GM19395 (cell line): ENCODE results near the gene SPATA13.

Experiments used
- ATAC-seq: cut with Tn5 transposase; IDR thresholded peaks from one replicate; pipeline ENCODE4 v1.9.1; 2021; ENCODE audit warnings: mild to moderate bottlenecking, moderate library complexity; ENCODE audit not compliant: unreplicated experiment

The SPATA13 gene

DNA sequence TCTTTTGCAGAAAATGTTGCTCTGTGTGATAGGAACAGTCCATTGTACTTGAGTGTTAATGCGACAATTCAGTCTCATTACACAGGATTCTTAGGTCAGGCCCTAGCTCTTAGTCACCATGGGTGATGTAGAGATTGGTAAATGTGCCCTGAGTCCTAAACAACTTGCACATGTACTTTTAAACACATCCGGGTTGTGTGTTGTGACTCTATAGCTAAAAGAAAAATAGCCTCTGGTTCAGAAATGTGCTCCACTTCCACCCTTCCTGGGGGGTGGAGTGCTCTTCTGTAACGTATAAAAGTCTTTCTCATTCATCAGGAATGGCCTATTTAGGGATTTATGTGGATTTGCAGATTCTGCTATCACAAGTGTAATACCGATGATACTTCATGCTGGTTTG lies 5.2 kb downstream of the SPATA13 start:
- ATAC-seq, result no peak

GRCh38 chr13:24166561-24166960 lies 6.0 kb downstream of the SPATA13 start:
- no peak for ATAC-seq

DNA sequence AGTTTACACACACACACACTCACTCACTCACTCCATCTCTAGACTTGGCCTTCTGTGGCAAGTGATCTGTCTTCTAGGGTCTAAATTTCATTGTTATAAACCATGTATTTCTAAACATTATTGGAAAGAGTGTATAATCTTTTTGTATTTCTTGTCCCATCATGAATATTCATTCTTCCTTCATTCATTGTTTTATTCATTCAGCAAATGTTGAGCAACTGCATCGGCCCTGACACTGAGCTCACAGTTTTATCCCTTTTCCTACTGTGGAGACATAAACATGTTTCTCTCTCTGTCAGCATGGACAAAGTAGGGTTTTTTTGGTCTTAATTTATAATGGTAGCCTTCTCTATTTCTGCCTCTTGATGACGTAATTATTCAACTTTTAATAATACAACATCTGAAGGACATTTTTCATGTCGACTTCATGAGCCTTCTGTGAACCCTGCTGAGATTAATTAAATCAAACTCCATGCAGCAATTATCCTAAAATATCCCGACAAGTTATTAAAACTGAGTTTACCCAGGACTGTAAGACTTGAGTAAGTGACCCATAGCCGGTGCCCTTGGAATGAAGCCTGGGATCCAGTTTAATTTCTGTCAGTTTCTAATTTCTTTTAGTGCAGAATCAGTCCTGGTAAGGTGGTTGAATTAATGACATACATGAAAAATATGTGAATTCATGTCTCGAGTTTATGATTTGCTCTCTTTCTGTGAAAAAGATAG lies 7.3 kb downstream of the SPATA13 start:
- no peak for ATAC-seq

GRCh38 chr13:24168392-24168750 lies 7.9 kb downstream of the SPATA13 start:
- no peak for ATAC-seq

GRCh38 chr13:24168979-24169378 lies 8.5 kb downstream of the SPATA13 start:
- no peak for ATAC-seq

DNA sequence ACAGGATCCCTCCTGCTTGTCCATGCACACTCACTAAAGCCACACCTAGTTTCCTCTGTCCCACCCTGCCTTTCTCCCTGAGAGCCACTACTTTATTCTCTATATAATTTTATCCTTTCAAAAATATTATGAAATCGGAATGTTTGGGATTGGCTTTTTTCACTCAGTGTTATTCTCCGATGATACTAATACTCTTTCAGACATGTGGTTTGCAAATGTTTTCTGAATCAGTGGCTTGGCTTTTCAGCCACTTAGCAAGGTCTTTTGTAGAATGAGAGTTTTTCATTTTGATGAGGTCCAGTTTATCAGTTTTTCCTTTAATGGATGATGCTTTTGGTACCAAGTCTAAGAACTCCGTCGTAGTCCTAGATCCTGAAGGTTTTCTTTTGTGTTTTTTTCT lies 11.6 kb downstream of the SPATA13 start:
- no peak for ATAC-seq

DNA sequence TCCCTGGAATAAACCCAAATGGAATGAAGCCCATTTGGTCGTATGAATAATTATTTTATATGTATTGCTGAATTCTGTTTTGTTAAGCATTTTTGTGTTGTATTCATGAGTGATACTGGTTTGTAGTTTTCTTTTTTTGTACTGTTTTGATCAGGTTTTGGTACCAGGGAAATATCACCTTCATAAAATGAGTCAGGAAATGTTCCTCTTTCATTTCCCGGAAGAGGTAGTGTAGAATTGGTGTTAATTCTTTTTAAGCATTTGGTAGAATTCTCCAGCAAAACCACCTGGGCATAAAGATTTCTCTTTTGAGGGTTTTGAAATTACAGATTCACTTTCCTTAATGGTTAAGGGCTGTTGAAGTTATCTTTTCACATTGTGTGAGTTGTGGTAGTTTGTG lies 13.3 kb downstream of the SPATA13 start:
- no peak for ATAC-seq

- ATAC-seq, result no peak
Measured at GRCh38 chr13:24175847-24176246, 15.3 kb downstream of the SPATA13 start.

GRCh38 chr13:24176351-24177101 lies 16.0 kb downstream of the SPATA13 start:
- ATAC-seq, result no peak

GRCh38 chr13:24178847-24179485 lies 18.4 kb downstream of the SPATA13 start:
- ATAC-seq, result no peak

DNA sequence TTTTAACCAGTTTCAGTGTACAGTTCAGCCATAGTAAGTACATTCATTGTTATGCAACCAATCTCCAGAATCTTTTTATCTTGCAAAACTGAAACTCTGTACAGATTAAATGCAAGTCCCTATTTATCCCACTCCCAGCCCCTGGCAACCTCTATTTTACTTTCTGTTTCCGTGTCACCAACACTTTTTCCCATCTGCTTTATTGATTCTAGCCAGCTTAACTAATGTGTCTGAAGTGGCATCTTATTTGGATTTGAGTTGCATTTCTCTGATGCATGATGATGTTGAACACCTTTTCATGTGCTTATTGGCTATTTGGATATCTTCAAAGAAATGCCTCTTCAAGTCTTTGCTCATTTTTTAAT lies 18.9 kb downstream of the SPATA13 start:
- ATAC-seq, result no peak

- no peak for ATAC-seq
Measured at GRCh38 chr13:24180750-24181377, 20.3 kb downstream of the SPATA13 start.

GRCh38 chr13:24181991-24182702 lies 21.6 kb downstream of the SPATA13 start:
- ATAC-seq, result no peak

- no peak for ATAC-seq
Measured at GRCh38 chr13:24182703-24183081, 22.2 kb downstream of the SPATA13 start.

DNA sequence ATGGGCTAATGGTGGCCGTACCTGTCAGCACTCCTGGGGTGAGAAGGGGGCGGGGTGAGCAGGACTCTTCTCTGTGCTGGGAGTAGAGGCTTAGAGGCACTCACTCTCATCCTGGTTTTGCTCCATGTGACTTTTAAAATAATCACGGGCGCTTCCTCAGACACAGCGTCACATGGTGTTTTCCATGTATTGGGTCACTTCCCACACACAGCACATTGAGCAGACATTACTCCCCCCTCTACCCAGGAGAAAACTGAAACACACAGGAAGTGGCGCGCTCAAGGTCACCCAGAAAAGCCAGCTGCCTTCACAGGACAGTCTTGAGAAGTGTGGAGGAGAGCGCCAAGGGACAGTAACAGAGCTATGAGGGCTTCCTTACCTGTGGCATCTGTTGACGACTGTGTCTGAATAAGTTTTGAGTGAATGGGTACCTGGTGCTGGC lies 23.2 kb downstream of the SPATA13 start:
- no peak for ATAC-seq

- ATAC-seq, result no peak
Measured at GRCh38 chr13:24184265-24184841, 23.8 kb downstream of the SPATA13 start.

DNA sequence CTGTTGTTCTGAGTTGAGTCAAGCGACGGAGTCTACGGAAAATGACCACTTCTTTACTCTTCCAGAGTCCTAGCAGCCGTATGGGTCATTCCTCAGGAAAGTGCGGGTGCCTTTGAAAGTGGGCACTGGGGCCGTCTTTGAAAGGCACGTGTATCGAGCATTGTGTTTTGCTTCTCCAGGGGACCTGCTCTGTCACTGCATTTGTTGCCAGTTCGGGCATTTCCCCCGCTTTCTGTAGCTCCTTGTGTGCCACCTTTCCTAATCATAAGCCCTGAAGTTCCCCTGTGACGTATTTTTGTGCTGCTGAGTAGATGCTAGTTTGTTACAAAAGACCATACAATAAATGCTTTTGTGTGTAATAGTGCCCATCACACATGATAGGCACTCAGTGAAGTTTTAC lies 24.4 kb downstream of the SPATA13 start:
- no peak for ATAC-seq

- ATAC-seq, result no peak
Measured at GRCh38 chr13:24185591-24186232, 25.2 kb downstream of the SPATA13 start.

- no peak for ATAC-seq
Measured at GRCh38 chr13:24187185-24187584, 26.7 kb downstream of the SPATA13 start.
